ENCODE data around the gene ZDHHC6. TPM values are rescaled to one million over a fixed set of nuclear protein-coding genes. Genes with fewer than 3 reads are reported as not detected.

Gene ZDHHC6
- total and polyA plus RNA-seq, 2 of the 8 experiments (the other 6 are each of a cell fraction or from before 2014, with no cell fraction given) = 13.6 to 27.4 TPM

DNA sequence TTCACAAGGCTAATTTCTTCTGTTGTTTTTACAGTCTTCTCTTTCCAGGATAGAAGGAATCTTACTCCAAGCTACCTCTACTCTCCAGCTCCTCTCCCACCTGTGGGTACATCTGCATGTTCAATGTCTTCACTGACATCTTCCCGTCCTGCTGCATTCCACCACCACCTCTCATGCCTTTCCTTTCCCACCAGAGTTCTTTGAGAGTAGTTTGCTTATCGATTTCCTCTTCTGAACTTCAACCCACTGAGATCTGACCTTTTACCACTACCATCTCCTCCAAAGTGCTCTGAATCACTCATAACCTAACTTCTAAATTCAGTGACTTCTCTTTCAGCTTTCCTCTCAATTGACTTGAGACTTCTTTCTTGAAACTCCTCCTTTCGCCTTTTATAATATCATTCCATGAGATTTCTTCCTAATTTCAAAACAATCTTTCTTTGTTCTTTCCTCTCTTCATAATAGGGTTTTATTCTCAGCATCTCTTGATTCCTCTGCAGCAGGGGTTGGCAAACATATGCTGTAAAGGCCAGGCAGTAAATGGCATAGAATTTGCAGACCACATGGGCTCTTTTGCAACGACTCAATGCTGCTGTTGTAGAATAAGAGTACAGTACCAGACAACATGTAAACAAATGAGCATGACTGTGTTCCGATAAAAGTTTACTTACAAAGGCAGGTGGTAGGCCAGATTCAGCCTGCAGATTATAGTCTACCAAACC, 50.7 kb downstream of the ZDHHC6 start:
- FAIRE-seq (no peak), DNase-seq (ENCODE audit: low read depth in 1 of 2, low spot score in 2 of 2) (no peak)
- TF ChIP-seq SAP30 (IDR thresholded peaks at IDR 0.05; ENCODE audit: insufficient read depth, insufficient replicate concordance, low read length) (no peak), TEAD4 (IDR thresholded peaks at IDR 0.05; ENCODE audit: low read depth, low read length) (peak; percentile 45; the same call in 1 of the 2 replicates)
- Histone ChIP-seq H3K18ac (ENCODE audit: extremely low read depth, low read length) (no peak overlapping the region), H2AFZ (ENCODE audit: low read length) (no peak overlapping the region), H3K23ac (ENCODE audit: insufficient read length) (no peak overlapping the region), H3K9me3 (ENCODE audit: insufficient read depth in 2 of 2, low read depth in 1 of 2, low read length in 1 of 2) (no peaks in the 10 kb centered on the region), H2AK5ac (ENCODE audit: low read depth, low read length) (no peak overlapping the region), H3K36me3 (ENCODE audit: control insufficient read depth in 2 of 4, insufficient read depth in 4 of 4, low read length in 3 of 4) (no peaks in the 10 kb centered on the region), H2BK15ac (ENCODE audit: low read length) (no peak overlapping the region), H4K20me1 (replicated peaks in 1 of 2; ENCODE audit: control insufficient read depth in 1 of 2, insufficient read depth in 2 of 2, low read length in 2 of 2) (no peaks in the 10 kb centered on the region), H4K8ac (ENCODE audit: extremely low read depth, insufficient read depth, low read length) (no peak overlapping the region), H3K27ac (ENCODE audit: low read depth, low read length) (no peak overlapping the region), H2BK12ac (ENCODE audit: low read depth, low read length) (no peak overlapping the region), H4K5ac (ENCODE audit: insufficient read length, low read depth, low read length) (no peak overlapping the region), H3K9ac (replicated peaks in 1 of 4; ENCODE audit: extremely low read depth in 1 of 4, low read depth in 3 of 4, low read length in 3 of 4) (no peak overlapping the region), H3K4me2 (ENCODE audit: insufficient read depth in 1 of 2, low read depth in 2 of 2, low read length in 2 of 2) (no peak overlapping the region), H3K79me2 (ENCODE audit: control insufficient read depth in 1 of 2, insufficient read depth in 2 of 2, low read length in 2 of 2) (no peaks in the 10 kb centered on the region), H3K23me2 (ENCODE audit: low read depth, low read length) (no peaks in the 10 kb centered on the region; the same call in 1 of the 2 replicates), H2BK120ac (replicated peaks; ENCODE audit: low read depth, low read length) (no peak overlapping the region), H3K56ac (replicated peaks; ENCODE audit: insufficient read length, low read depth, low read length) (no peak overlapping the region), H3K27me3 (replicated peaks in 1 of 4; ENCODE audit: control insufficient read depth in 3 of 4, extremely low read depth in 1 of 4, insufficient read depth in 3 of 4, low read length in 3 of 4) (peaks cover 0 to 1% (median 0%) of the 10 kb centered on the region in 4 experiments; a peak in 1 of 7 replicates), H3K4me1 (replicated peaks in 1 of 4; ENCODE audit: control insufficient read depth in 3 of 4, insufficient read depth in 4 of 4, low read length in 3 of 4) (no peaks in the 10 kb centered on the region), H3K4ac (replicated peaks; ENCODE audit: insufficient read length, low read depth, low read length) (no peak overlapping the region), H3K79me1 (ENCODE audit: low read depth, low read length) (no peaks in the 10 kb centered on the region), H2BK20ac (ENCODE audit: low read length) (no peak overlapping the region), H2BK5ac (ENCODE audit: low read depth, low read length) (no peak overlapping the region), H3K4me3 (ENCODE audit: extremely low read depth in 1 of 4, insufficient read depth in 2 of 4, low read depth in 3 of 4, low read length in 4 of 4) (no peak overlapping the region), H3K14ac (ENCODE audit: insufficient read length) (no peak overlapping the region), H4K91ac (replicated peaks; ENCODE audit: insufficient read length, low read length) (no peak overlapping the region)
- POLR2A ChIA-PET (ENCODE audit: partially characterized antibody) = no interaction called here
- WGBS, 2 experiments (ENCODE audit: extremely low coverage in 1 of 2, insufficient coverage in 1 of 2, insufficient read length in 1 of 2, insufficient replicate concordance in 2 of 2, low coverage in 1 of 2, low lambda C conversion rate in 2 of 2, missing lambda C conversion rate in 1 of 2) = 76 to 100% methylated on average over 1 to 5 of the region's 5 CpGs
- CTCF ChIA-PET (ENCODE audit: partially characterized antibody) = interaction anchor here (0.6 to 1.1 kb wide), 2 partner anchors 60 to 63 kb away, joined by 3 read pairs; no protein-coding TSS in a partner anchor

Measured in H1 (cell line).